ENCODE measurements around the gene FRYL.

GRCh38 chr4:48483777-48484493 is 296.1 kb downstream of the FRYL start:
- TF ChIP-seq NCOR1 (IDR thresholded peaks at IDR 0.05; ENCODE audit: borderline replicate concordance, low read length) (no peak), ZSCAN12 (CRISPR knock-in tag; IDR thresholded peaks at IDR 0.05) (no peak), ZBTB8A (CRISPR knock-in tag; IDR thresholded peaks at IDR 0.05; ENCODE audit: borderline replicate concordance, low read depth) (no peak), TBX3 (IDR thresholded peaks at IDR 0.05; ENCODE audit: borderline replicate concordance) (no peak)
- TF ChIP-seq, protein P1, sequence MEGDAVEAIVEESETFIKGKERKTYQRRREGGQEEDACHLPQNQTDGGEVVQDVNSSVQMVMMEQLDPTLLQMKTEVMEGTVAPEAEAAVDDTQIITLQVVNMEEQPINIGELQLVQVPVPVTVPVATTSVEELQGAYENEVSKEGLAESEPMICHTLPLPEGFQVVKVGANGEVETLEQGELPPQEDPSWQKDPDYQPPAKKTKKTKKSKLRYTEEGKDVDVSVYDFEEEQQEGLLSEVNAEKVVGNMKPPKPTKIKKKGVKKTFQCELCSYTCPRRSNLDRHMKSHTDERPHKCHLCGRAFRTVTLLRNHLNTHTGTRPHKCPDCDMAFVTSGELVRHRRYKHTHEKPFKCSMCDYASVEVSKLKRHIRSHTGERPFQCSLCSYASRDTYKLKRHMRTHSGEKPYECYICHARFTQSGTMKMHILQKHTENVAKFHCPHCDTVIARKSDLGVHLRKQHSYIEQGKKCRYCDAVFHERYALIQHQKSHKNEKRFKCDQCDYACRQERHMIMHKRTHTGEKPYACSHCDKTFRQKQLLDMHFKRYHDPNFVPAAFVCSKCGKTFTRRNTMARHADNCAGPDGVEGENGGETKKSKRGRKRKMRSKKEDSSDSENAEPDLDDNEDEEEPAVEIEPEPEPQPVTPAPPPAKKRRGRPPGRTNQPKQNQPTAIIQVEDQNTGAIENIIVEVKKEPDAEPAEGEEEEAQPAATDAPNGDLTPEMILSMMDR (CRISPR knock-in tag; IDR thresholded peaks at IDR 0.05): no peak

Data from HepG2 (cell line).